Measurements from ENCODE around the gene INTS13.
"Not testable (repeated sequence)": the region's sequence is repeated elsewhere in the genome, so short reads cannot be mapped to it uniquely, and the experiment has no call there.

The INTS13 gene

DNA sequence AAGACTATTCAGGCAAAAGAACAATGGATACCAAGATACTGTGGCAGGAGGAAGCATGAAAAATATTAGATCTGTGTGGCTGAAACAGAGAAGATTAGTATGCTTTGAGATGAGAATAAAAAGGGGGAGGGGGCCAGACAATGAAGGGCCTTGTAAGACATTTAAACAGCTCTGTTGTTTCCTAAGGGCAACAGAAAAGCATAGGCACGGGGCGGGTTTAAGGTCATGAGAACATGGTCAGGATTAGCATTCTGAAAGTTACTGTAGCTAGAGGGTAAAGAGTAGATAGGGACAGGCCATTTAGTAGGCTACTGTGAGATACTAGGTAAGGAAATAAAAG is 18.6 kb downstream of the INTS13 start:
- Histone ChIP-seq H3K27me3 (ENCODE audit: insufficient read depth, low read length) (no peaks in the 10 kb centered on the region), H3K36me3 (ENCODE audit: insufficient read depth, low read length) (peaks cover 37% of the 10 kb centered on the region), H3K4me3 (ENCODE audit: low read length) (no peak overlapping the region), H3K9me3 (ENCODE audit: low read length) (no peaks in the 10 kb centered on the region), H3K4me1 (ENCODE audit: insufficient read depth, low read length) (no peaks in the 10 kb centered on the region), H2AFZ (ENCODE audit: low read depth, low read length) (no peak overlapping the region)

DNA sequence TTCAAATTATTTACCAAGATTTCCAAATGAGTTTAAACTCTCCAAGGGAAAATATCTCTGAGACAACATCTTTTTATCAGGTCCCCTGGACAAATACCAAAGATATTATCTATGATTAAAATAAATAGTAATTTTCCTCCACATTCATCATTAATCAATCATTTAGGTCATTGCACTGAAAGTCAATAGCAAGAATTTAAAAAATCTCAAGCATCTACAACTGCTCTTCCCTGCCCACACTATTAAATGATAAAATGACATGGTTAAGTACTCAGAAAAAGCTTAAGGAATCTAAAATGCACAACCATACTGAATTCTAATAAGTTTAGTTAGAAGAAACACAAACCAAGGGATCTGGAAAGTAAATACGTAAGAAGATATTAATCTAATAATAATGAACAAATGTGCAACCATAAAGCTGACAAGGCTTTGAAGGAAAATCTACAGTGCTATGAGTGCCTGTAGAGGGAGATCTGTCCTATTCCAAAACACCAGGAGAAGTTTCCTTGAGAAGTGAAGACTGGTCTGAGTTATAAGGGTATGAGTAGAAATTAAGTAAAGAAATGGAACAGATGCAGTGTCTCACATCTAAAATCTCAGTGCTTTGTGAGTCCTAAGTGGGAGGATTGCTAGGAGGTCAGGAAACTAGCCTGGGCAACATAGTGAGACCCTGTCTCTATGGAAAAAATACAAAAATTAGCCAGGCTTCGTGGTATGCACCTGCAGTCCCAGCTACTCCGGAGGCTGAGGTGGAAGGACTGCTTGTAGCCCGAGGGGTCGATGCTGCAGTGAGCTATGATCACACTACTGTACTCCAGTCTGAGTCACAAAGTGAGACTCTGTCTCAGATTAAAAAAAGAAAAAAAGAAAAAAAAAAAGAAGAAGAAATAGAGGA is 19.2 kb downstream of the INTS13 start:
- Histone ChIP-seq H3K27me3 (ENCODE audit: insufficient read depth, low read length) (no peaks in the 10 kb centered on the region), H3K36me3 (ENCODE audit: insufficient read depth, low read length) (peaks cover 39% of the 10 kb centered on the region), H3K4me3 (ENCODE audit: low read length) (no peak overlapping the region), H3K9me3 (ENCODE audit: low read length) (no peaks in the 10 kb centered on the region), H3K4me1 (ENCODE audit: insufficient read depth, low read length) (no peaks in the 10 kb centered on the region), H2AFZ (ENCODE audit: low read depth, low read length) (no peak overlapping the region)

- peaks cover 37% of the 10 kb centered on the region for H3K36me3 ChIP-seq (ENCODE audit: insufficient read depth, low read length)
- no peaks in the 10 kb centered on the region for H3K4me1 ChIP-seq (ENCODE audit: insufficient read depth, low read length)
- no peak overlapping the region for H2AFZ ChIP-seq (ENCODE audit: low read depth, low read length)
- H3K27me3 ChIP-seq (ENCODE audit: insufficient read depth, low read length) = no peaks in the 10 kb centered on the region
- H3K4me3 ChIP-seq (ENCODE audit: low read length) = no peak overlapping the region
- H3K9me3 ChIP-seq (ENCODE audit: low read length) = peaks cover 5% of the 10 kb centered on the region
These were observed 31.1 kb downstream of the INTS13 start for GRCh38 chr12:26906704-26907103.

GRCh38 chr12:26906024-26906423 is 31.8 kb downstream of the INTS13 start:
- H3K4me1 ChIP-seq (ENCODE audit: insufficient read depth, low read length) = no peaks in the 10 kb centered on the region
- H2AFZ ChIP-seq (ENCODE audit: low read depth, low read length) = no peak overlapping the region
- H3K4me3 ChIP-seq (ENCODE audit: low read length) = no peak overlapping the region
- peaks cover 31% of the 10 kb centered on the region for H3K36me3 ChIP-seq (ENCODE audit: insufficient read depth, low read length)
- H3K27me3 ChIP-seq (ENCODE audit: insufficient read depth, low read length) = no peaks in the 10 kb centered on the region
- H3K9me3 ChIP-seq (ENCODE audit: low read length) = peaks cover 5% of the 10 kb centered on the region

DNA sequence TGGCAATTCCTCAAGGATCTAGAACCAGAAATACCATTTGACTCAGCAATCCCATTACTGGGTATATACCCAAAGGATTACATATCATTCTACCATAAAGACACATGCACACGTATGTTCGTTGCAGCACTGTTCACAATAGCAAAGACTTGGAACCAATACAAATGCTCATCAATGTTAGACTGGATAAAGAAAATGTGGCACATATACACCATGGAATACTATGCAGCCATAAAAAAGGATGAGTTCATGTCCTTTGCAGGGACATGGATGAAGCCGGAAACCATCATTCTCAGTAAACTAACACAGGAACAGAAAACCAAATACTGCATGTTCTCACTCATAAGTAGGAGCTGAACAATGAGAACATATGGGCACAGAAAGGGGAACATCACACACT is 34.4 kb downstream of the INTS13 start:
- not testable (repeated sequence) for H2AFZ ChIP-seq (ENCODE audit: low read depth, low read length); H3K4me3 ChIP-seq (ENCODE audit: low read length); H3K9me3 ChIP-seq (ENCODE audit: low read length); H3K27me3 ChIP-seq (ENCODE audit: insufficient read depth, low read length); H3K4me1 ChIP-seq (ENCODE audit: insufficient read depth, low read length)
- H3K36me3 ChIP-seq (ENCODE audit: insufficient read depth, low read length) = peaks cover 22% of the 10 kb centered on the region

GRCh38 chr12:26896913-26897312 is 40.9 kb downstream of the INTS13 start:
- H3K4me1 ChIP-seq (ENCODE audit: insufficient read depth, low read length) = no peaks in the 10 kb centered on the region
- no peaks in the 10 kb centered on the region for H3K9me3 ChIP-seq (ENCODE audit: low read length)
- no peak overlapping the region for H2AFZ ChIP-seq (ENCODE audit: low read depth, low read length)
- H3K36me3 ChIP-seq (ENCODE audit: insufficient read depth, low read length) = peaks cover 6% of the 10 kb centered on the region
- no peaks in the 10 kb centered on the region for H3K27me3 ChIP-seq (ENCODE audit: insufficient read depth, low read length)
- no peak overlapping the region for H3K4me3 ChIP-seq (ENCODE audit: low read length)

DNA sequence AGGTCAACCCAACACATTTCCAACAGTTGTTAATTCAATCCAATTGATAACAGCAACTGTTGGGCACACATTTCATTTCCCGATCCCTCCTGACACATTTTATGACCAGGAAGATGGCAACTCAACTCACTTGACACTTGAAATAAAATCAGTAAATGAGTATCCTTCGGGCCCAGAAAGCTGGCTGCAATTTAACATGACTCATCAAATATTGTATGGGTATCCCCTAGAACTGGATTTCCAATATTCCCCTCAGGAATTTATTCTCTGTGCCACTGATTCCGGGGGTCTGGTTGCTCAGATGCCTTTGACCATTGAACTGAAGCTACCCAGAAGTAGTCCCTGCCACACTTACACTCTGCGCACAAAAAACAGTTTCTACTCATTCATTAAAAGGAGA is 42.1 kb downstream of the INTS13 start:
- Histone ChIP-seq H2AFZ (ENCODE audit: low read depth, low read length) (no peak overlapping the region), H3K4me3 (ENCODE audit: low read length) (no peak overlapping the region), H3K36me3 (ENCODE audit: insufficient read depth, low read length) (peaks cover 6% of the 10 kb centered on the region), H3K4me1 (ENCODE audit: insufficient read depth, low read length) (no peaks in the 10 kb centered on the region), H3K9me3 (ENCODE audit: low read length) (no peaks in the 10 kb centered on the region), H3K27me3 (ENCODE audit: insufficient read depth, low read length) (no peaks in the 10 kb centered on the region)

GRCh38 chr12:26891704-26892103 is 46.1 kb downstream of the INTS13 start:
- Histone ChIP-seq H3K27me3 (ENCODE audit: insufficient read depth, low read length) (no peaks in the 10 kb centered on the region), H3K36me3 (ENCODE audit: insufficient read depth, low read length) (no peaks in the 10 kb centered on the region), H3K9me3 (ENCODE audit: low read length) (no peaks in the 10 kb centered on the region), H3K4me3 (ENCODE audit: low read length) (no peak overlapping the region), H3K4me1 (ENCODE audit: insufficient read depth, low read length) (no peaks in the 10 kb centered on the region), H2AFZ (ENCODE audit: low read depth, low read length) (no peak overlapping the region)

- Histone ChIP-seq H3K4me1 (ENCODE audit: insufficient read depth, low read length) (no peaks in the 10 kb centered on the region), H3K9me3 (ENCODE audit: low read length) (no peaks in the 10 kb centered on the region), H3K4me3 (ENCODE audit: low read length) (no peak overlapping the region), H3K36me3 (ENCODE audit: insufficient read depth, low read length) (no peaks in the 10 kb centered on the region), H3K27me3 (ENCODE audit: insufficient read depth, low read length) (no peaks in the 10 kb centered on the region), H2AFZ (ENCODE audit: low read depth, low read length) (no peak overlapping the region)
These were observed 47.0 kb downstream of the INTS13 start for GRCh38 chr12:26890784-26891183.

GRCh38 chr12:26884765-26885576 is 52.8 kb downstream of the INTS13 start:
- Histone ChIP-seq H3K9me3 (ENCODE audit: low read length) (no peaks in the 10 kb centered on the region), H3K4me3 (ENCODE audit: low read length) (no peak overlapping the region), H3K27me3 (ENCODE audit: insufficient read depth, low read length) (no peaks in the 10 kb centered on the region), H3K4me1 (ENCODE audit: insufficient read depth, low read length) (no peaks in the 10 kb centered on the region), H3K36me3 (ENCODE audit: insufficient read depth, low read length) (no peaks in the 10 kb centered on the region), H2AFZ (ENCODE audit: low read depth, low read length) (no peak overlapping the region)

GRCh38 chr12:26880625-26881024 is 57.2 kb downstream of the INTS13 start:
- Histone ChIP-seq H3K36me3 (ENCODE audit: insufficient read depth, low read length) (no peaks in the 10 kb centered on the region), H3K4me1 (ENCODE audit: insufficient read depth, low read length) (peaks cover 3% of the 10 kb centered on the region)

DNA sequence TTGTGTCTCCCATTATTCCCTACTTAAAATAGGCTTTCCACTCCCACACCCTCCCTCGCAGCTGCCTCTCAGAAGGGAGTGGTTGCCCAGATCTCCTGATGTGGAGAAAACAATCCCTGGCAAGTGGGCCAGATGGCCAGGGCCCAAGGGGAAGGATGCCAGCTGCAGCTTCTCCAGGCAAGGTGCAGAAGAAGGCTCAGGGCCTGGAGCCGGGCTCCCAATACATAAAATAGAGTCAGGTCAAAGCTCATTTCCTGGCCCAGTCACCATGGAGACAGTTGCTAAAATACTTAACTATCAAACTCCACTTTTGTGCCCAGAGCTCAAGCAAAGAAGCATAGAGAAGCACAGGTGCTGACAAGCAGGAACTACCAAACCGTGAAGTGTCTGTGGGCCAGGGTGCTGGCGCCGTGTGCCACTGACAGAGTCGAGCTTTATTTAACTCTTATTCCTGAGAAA is 59.1 kb downstream of the INTS13 start:
- Histone ChIP-seq H3K36me3 (ENCODE audit: insufficient read depth, low read length) (no peaks in the 10 kb centered on the region), H2AFZ (ENCODE audit: low read depth, low read length) (no peak overlapping the region), H3K9me3 (ENCODE audit: low read length) (peaks cover 1% of the 10 kb centered on the region), H3K4me3 (ENCODE audit: low read length) (no peak overlapping the region), H3K27me3 (ENCODE audit: insufficient read depth, low read length) (no peaks in the 10 kb centered on the region), H3K4me1 (ENCODE audit: insufficient read depth, low read length) (peaks cover 3% of the 10 kb centered on the region)

More at GRCh38 chr12:26880625-26881024, 57.2 kb downstream of the INTS13 start:
- Histone ChIP-seq H3K9me3 (ENCODE audit: low read length) (no peaks in the 10 kb centered on the region), H3K4me3 (ENCODE audit: low read length) (no peak overlapping the region), H3K27me3 (ENCODE audit: insufficient read depth, low read length) (no peaks in the 10 kb centered on the region), H2AFZ (ENCODE audit: low read depth, low read length) (no peak overlapping the region)

GRCh38 chr12:26874501-26875296 is 63.1 kb downstream of the INTS13 start:
- Histone ChIP-seq H3K36me3 (ENCODE audit: insufficient read depth, low read length) (no peaks in the 10 kb centered on the region), H3K27me3 (ENCODE audit: insufficient read depth, low read length) (no peaks in the 10 kb centered on the region), H3K4me1 (ENCODE audit: insufficient read depth, low read length) (peaks cover 3% of the 10 kb centered on the region), H3K9me3 (ENCODE audit: low read length) (peaks cover 1% of the 10 kb centered on the region), H3K4me3 (ENCODE audit: low read length) (no peak overlapping the region), H2AFZ (ENCODE audit: low read depth, low read length) (no peak overlapping the region)

Data from neuron (in vitro differentiated cells).